Measurements from ENCODE around the gene PA2G4.
"Not testable (repeated sequence)": the region's sequence is repeated elsewhere in the genome, so short reads cannot be mapped to it uniquely, and the experiment has no call there.

DNA sequence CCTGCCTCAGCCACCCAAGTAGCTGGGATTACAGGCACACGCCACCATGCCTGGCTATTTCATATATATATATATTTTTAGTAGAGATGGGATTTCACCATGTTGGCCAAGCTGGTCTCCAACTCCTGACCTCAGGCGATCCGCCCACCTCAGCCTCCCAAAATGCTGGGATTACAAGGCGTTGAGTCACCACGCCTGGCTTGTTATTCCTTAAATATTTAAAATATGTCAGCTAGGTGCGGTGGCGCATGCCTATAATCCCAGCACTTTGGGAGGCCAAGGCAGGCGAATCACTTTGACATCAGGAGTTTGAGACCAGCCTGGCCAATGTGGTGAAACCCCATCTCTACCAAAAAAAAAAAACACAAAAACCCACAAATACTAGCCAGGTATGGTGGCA is 44.4 kb upstream of the PA2G4 start:
- TF ChIP-seq NFYA (IDR thresholded peaks at IDR 0.05; ENCODE audit: borderline replicate concordance, low read depth, low read length); MTA2 (IDR thresholded peaks at IDR 0.05; ENCODE audit: low read depth); JUNB (IDR thresholded peaks at IDR 0.05); EZH2 (IDR thresholded peaks at IDR 0.05; ENCODE audit: borderline replicate concordance, control insufficient read depth, low read depth, low read length); POLR2A (IDR thresholded peaks at IDR 0.05; ENCODE audit: low read depth, low read length); CREB1 (IDR thresholded peaks at IDR 0.05; ENCODE audit: low read depth); CTCF (IDR thresholded peaks at IDR 0.05 in 2 of 3, conservative IDR thresholded peaks at IDR 0.05 in 1 of 3; ENCODE audit: control insufficient read depth in 2 of 3, extremely low read depth in 1 of 3, insufficient read depth in 1 of 3, low read depth in 3 of 3, low read length in 3 of 3); EP300 (IDR thresholded peaks at IDR 0.05; ENCODE audit: borderline replicate concordance in 1 of 2, control insufficient read depth in 1 of 2, low read depth in 2 of 2, low read length in 2 of 2); EGR1 (IDR thresholded peaks at IDR 0.05; ENCODE audit: borderline replicate concordance in 1 of 2, low read depth in 2 of 2, low read length in 2 of 2): not testable (repeated sequence)
